Lower leg skin (tissue), 4 donors: Measurements from ENCODE around the gene MRPL12. TPM values are rescaled to one million over a fixed set of nuclear protein-coding genes. Genes with fewer than 3 reads are reported as not detected.

Experiments
- DNase-seq, 2 donors: peaks; one replicate each; pipeline ENCODE4 v3.0.0-alpha.2; 2019; ENCODE audit warnings: low spot score in 2 of 2
- H3K4me3 ChIP-seq: fragments of 200-600 bp; sonication (generic); 2 replicates; pipeline ENCODE4 v1.5.1; 2017; ENCODE audit warnings: mild to moderate bottlenecking, low read depth; ENCODE audit not compliant: poor library complexity, severe bottlenecking
- POLR2A ChIP-seq, 2 donors: fragments of 450-650 bp; IDR thresholded peaks; one replicate each; pipeline ENCODE4 v1.6.1; 2016 to 2017; ENCODE audit warnings: antibody characterized with exemption in 2 of 2, mild to moderate bottlenecking in 1 of 2, moderate library complexity in 1 of 2
- WGBS, 2 donors: methylation state at CpG; one replicate each; pipeline ENCODE4 v1.1.5; 2018; 5-methylcytosine and 5-hydroxymethylcytosine counted together
- intact Hi-C: fragments of 100-400 bp; cut with DNase I; formaldehyde crosslinking; loops from one replicate; pipeline ENCODE4 v1.15.0; 2023; ENCODE audit warnings: low total_unique reads
- total RNA-seq, 4 donors: library from RNA; depleted of rRNA; stranded (reverse); fragments of >200 nt; gene quantifications; one replicate each; pipeline ENCODE4 v1.1.0, GENCODE V29; 2016
- TF ChIP-seq, protein P1 (sequence below), 3 donors: fragments of 450-650 bp; IDR thresholded peaks; one replicate each; pipeline ENCODE4 v1.5.1; 2016; ENCODE audit warnings: antibody characterized with exemption in 3 of 3, mild to moderate bottlenecking in 3 of 3, moderate library complexity in 2 of 3

Gene MRPL12
- total RNA-seq, 4 donors from 2014 or later, result 39.5 to 64.0 (median 43.1) TPM

- H3K4me3 ChIP-seq, result no peak overlapping the region
- DNase-seq, result no peak
- no peak for TF ChIP-seq POLR2A (IDR thresholded peaks at IDR 0.05)
- TF ChIP-seq, protein P1, sequence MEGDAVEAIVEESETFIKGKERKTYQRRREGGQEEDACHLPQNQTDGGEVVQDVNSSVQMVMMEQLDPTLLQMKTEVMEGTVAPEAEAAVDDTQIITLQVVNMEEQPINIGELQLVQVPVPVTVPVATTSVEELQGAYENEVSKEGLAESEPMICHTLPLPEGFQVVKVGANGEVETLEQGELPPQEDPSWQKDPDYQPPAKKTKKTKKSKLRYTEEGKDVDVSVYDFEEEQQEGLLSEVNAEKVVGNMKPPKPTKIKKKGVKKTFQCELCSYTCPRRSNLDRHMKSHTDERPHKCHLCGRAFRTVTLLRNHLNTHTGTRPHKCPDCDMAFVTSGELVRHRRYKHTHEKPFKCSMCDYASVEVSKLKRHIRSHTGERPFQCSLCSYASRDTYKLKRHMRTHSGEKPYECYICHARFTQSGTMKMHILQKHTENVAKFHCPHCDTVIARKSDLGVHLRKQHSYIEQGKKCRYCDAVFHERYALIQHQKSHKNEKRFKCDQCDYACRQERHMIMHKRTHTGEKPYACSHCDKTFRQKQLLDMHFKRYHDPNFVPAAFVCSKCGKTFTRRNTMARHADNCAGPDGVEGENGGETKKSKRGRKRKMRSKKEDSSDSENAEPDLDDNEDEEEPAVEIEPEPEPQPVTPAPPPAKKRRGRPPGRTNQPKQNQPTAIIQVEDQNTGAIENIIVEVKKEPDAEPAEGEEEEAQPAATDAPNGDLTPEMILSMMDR (IDR thresholded peaks at IDR 0.05), result no peak
- intact Hi-C loops, result no loop called here
- 94 to 95% methylated on average over 30 of the region's 30 CpGs for WGBS, 2 donors
Observed at GRCh38 chr17:81705518-81706231, 2.5 kb downstream of the MRPL12 start.

DNA sequence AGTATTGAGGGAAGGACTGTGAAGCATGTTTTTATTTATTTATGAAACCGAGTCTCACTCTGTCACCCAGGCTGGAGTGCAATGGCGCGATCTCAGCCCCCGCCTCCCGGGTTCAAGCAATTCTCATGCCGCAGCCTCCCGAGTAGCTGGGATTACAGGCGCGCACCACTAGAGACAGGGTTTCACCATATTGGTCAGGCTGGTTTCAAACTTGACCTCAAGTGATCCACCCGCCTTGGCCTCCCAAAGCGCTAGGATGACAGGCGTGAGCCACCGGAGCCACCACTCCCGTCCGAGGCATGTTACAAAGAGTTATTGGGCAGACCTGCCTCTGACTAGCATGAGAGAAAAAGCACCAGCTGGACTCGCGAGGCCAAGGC is 3.1 kb downstream of the MRPL12 start:
- H3K4me3 ChIP-seq, result no peak overlapping the region
- 92 to 95% methylated on average over 17 of the region's 17 CpGs for WGBS, 2 donors
- no peak for DNase-seq
- TF ChIP-seq POLR2A (IDR thresholded peaks at IDR 0.05), result no peak
- TF ChIP-seq, protein P1 (IDR thresholded peaks at IDR 0.05), result no peak
- intact Hi-C loops, result no loop called here

DNA sequence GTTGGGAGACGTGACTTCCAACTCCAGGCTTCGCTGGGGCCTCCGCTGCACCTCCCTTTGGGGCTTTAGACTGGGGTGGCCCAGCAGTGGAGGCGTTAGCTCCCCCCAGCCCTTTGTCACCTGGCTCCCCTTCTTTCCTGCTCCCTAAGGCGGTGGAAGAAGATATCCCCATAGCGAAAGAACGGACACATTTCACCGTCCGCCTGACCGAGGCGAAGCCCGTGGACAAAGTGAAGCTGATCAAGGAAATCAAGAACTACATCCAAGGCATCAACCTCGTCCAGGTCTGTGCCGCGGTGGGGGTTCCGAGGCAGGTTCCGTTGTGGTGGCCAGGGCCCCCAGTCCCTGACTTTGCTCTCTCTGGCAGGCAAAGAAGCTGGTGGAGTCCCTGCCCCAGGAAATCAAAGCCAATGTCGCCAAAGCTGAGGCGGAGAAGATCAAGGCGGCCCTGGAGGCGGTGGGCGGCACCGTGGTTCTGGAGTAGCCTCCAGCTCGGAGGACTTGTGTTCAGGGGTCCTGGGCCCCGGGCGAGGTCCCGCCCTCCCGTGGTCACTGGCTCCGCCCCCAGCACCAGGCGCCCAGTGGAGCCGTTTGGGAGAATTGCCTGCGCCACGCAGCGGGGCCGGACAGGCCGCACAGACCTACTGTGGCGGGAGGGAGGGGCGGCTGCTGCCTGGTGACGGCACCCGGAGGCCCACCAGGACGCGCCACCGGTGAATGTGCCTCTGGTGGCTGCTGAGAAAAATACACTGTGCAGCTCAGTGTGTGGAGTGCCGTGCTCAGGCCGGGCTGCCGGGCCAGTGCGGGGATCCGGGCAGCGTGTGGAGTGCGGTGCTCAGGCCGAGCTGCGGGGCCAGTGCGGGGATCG is 3.8 kb downstream of the MRPL12 start:
- no peak for TF ChIP-seq POLR2A (IDR thresholded peaks at IDR 0.05)
- TF ChIP-seq, protein P1 (IDR thresholded peaks at IDR 0.05), result no peak
- no peak for DNase-seq
- WGBS, 2 donors, result 89 to 93% methylated on average over 28 to 54 of the region's 54 CpGs
- intact Hi-C loops, result no loop called here
- H3K4me3 ChIP-seq, result no peak overlapping the region

DNA sequence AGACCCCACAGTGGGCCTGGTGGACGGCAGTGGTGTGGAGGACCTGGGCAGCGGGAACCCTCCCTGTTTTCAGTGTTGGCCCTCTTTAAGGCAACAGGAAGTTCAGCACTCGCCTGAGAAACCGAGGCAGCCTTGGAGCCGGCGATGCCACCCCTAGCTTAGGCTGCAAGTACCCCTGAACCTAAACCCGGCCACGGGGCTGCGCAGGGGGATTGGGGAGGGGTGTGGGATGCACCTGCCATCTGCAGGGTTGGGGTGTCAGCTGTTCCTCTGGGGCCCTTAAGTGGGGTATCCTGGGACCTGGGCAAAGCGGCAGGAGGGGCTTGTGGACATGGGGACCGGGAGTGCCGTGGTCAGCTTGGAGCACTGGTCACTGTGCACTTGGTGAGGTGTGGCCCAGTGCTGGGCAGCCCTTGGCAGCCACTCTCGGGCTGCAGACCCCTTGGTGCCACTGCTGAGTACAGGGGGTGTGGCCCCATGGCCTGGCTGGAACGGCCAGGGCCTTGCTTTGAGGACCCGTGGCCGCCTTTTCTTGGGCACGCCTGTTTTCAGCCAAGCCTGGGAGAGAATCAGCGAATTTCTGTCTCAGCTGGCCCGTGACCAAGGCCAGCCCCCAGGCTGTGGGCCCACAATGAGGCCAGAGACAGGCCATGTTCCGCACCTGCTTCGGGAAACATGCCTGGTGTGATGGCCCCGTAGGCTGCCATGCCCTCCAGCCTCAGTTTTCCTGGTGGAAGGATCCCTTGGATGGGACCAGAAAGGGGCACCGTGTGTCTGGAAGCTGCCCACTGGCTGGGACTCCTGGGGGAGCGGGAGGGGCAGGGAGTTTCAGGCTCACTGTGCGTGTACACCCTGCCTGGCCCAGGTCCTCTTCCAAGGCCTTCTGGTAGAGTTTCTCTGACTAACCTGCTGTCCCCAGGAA is 4.8 kb downstream of the MRPL12 start:
- intact Hi-C loops, result no loop called here
- no peak for TF ChIP-seq POLR2A (IDR thresholded peaks at IDR 0.05)
- TF ChIP-seq, protein P1 (IDR thresholded peaks at IDR 0.05), result no peak
- no peak overlapping the region for H3K4me3 ChIP-seq
- 81 to 86% methylated on average over 20 of the region's 25 CpGs for WGBS, 2 donors
- no peak for DNase-seq

- WGBS, 2 donors, result 85 to 92% methylated on average over 15 to 17 of the region's 17 CpGs
Observed at GRCh38 chr17:81708739-81709185, 5.6 kb downstream of the MRPL12 start.

More at GRCh38 chr17:81708739-81709185, 5.6 kb downstream of the MRPL12 start:
- no peak for DNase-seq
- H3K4me3 ChIP-seq, result no peak overlapping the region
- no peak for TF ChIP-seq POLR2A (IDR thresholded peaks at IDR 0.05)
- TF ChIP-seq, protein P1 (IDR thresholded peaks at IDR 0.05), result no peak
- intact Hi-C loops, result no loop called here
